Measurements from ENCODE around the gene CIC.

Gene CIC

DNA sequence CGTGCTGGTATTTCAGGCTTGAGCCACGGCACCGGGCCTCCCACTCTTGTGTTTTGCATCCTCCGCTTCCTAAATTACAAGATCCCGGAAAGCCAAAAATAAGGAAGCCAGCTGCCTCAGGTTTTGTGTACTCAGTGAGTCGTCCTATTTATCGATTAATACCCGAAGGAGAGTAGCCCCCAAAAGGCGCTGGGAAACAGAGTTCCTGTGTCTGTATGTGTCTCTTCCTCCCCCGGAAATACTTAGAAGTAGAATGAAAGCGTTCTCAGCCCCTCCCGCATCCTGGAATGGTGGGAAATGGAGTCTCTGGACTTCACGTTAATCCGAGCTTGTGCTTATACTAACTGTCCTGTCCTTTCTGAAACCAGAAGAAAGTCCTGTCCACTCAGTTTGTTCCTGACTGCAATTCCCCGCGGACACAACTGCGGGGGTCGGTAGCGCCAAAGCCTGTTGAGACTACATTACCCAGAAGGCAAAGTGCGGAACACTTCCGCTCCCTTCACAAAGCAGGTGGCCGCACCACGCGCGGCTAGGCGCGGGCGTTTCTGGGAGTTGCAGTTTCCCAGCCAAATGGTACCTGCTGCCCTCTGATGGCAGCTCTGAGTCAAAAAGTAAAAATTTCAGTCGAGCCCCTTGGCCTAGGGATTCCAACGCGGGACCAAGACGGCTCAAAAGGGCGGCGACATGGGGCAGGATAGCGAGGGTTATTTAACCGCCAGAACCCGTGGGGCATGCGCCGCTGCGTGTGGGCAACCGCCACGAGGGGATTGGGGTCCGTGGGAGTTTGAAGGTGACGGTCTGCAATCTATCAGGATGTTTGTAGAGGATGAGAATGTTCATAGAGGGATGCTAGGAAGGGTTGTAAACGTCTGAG lies 24.5 kb upstream of the CIC start:
- DNase-seq (ENCODE audit: low read depth in 2 of 2), result peak; percentile 89 to 91

DNA sequence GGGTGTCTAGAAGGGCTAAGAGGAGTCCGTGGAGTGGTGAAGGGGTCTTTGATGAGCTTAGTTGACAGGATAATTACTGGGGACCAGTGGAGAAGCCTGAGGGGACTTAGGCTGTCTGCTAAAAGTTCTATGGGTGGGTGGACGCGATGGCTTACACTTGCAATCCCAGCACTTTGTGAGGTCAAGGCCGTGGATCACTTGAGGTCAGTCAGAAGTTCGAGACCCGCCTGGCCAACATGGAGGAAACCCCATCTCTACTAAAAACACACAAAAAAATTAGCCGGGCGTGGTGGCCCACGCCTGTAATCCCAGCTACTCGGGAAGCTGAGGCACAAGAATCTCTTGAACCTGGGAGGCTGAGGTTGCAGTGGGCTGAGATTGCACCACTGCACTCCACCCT lies 23.8 kb upstream of the CIC start:
- no peak for DNase-seq (ENCODE audit: low read depth in 2 of 2)

DNA sequence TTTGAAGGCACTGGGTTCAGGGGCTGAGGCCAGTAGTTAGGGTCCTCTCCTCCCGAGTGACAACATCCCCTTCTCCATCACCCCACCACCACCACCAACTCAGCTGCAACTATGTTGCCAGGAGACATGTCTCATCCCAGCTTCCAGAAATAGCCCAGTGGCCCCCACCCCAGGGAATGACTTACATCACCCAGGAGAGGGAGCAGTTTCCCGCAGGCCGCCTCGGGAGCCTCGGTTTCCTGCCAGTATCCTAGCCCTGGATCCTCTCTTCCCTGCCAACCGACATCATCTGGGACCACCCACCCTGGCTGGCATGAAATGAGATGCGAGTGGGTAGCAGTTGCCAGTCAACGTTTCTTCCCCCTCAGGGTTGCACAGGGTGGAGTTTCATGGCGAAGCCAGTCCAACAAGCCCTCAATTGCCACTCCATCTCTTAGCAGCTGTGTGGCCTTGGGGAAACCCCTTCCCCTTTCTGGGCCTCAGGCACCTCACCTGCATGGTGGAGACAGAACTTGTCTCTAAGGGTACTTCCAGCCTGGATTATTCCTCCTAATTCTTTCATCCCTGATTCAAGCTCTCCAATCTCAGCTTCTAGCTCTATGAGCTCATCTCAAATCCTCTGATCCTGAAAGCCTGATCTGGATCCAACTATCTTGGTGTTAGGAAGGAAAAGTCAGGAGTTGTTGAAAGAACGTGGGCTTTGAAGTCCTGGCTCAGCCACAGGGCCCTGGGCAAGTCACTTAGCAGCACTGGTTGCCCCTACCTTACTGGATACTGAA lies 22.7 kb upstream of the CIC start:
- no peak for DNase-seq (ENCODE audit: low read depth in 2 of 2)

DNA sequence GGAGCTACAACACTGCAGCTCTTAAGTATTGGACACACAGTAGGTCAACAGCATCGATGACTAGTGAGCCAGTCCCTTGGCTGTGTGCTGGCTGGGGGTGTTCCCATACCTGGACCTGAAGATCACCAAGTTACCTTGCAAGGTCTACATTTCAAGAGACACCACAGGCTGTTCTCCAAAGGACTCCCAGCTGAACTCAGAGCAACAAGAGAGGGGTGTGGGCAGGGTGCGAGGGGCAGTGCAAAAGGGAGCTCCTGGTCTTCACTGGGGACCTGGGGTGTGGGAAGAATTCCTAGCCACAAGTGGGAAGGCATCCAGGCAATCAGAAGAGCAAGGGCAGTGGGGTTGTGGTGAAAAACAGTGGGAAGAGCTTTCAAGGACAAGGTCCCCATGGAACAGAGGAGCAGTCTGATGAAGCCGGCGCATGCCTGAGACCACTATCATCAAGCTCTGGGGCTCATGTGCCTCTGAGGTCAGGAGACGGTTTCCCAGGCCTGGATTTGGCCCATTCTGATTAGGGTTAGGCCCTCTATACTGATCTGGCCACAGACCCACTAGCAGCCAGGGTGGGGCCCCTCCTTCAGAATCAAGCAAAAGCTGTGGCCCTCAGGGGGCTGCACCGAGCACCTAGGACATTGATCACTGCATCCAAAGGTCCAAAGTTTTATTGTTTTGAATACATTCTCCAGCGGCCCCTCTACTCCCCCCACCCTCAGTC lies 22.0 kb upstream of the CIC start:
- no peak for DNase-seq (ENCODE audit: low read depth in 2 of 2)

DNA sequence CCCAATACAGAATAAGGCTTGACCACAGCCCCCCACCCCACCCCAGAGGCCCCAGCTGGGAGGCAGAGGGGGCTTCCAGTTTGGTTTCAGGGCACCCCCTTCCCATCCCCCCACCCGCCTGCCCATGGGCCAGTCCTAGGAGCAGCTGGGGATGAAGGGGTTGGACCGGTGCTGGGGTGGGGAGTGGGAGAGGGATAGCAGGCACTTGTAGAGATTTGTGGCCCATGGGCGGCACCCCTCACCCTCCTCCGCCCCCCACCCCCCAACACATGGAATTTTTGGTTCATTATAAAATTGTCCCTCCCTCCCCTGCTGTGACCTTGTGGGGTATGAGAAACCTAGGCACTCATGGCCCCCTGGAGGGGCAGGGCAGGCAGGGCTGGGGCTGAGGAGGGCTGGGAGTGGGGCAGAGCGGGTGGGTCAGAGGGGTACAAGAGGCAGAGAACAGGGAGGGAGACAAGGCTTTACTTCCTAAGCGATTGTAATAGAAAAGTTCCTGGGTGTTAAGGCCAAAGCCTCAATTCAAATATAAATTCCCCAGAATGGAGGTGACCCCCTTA lies 21.3 kb upstream of the CIC start:
- DNase-seq (ENCODE audit: low read depth in 2 of 2), result no peak

DNA sequence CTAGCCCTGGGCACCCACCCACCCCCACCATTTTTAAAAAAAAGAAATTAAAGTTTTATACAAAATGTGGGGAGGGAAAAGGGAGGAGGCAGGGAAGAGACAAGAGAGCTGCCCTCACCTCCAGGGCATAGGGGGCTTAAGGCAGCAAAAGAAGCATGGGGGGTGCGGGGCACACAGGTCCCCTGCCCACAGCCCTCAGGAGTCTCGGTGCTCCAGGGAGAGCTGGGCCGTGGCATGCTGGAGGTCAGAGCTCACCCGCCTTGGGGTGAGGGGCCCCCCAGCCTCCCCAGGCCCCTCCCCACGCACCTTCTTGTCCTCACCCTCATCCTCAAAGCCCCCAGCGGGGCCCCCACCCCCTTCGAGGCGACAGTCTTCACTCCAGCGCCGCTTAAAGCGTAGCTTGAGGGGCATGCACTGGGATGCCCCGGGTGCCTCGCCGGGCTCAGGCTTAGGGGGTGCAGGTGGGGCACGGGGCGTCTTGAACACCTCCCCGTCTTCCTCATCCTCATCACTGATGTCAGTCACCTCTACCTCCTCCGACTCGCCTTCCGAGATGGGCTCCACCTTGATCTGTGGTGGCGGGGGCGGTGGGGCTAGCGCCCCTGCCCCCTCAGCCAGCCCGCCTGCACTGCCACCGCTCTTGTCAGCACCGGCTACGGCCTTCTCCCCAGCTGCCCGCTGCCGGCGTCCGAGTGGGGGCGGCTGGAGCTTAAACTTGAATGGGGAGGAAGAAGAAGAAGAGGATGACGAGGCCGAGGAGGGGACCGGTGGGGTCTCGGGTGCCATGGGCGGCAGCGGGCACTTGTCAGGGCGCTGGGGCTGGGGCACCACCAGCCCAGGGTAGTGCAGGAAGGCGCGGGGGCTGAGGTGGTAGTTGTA lies 20.5 kb upstream of the CIC start:
- DNase-seq (ENCODE audit: low read depth in 2 of 2), result no peak

DNA sequence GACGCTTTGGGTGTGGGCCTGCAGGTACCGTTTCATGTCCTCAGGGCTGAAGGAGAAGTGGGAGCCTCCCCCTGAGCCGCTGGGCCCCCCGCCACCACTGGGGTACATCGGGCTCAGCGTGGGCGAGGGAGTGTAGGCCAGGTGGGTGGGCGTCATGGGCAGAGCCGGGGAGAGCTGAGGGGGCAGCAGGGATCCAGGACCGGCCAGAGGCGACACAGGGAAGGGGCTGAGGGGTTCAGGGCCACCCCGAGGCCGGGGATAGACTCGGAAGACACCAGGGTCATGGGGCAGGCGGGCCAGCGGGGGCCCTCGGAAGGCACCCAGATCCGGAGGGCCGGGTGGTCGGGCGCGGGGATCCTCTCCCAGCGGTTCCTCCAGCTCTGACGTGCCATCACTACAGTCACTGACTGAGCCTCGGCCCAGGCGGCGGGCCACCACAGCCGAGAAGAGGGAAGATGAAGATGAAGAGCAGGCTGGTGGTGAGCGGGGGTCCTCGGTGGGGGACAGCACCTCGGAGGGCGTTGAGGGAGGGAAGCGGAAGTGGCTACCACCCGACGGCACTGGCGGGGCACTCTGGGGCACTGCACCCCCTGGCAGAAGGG lies 19.8 kb upstream of the CIC start:
- no peak for DNase-seq (ENCODE audit: low read depth in 2 of 2)

DNA sequence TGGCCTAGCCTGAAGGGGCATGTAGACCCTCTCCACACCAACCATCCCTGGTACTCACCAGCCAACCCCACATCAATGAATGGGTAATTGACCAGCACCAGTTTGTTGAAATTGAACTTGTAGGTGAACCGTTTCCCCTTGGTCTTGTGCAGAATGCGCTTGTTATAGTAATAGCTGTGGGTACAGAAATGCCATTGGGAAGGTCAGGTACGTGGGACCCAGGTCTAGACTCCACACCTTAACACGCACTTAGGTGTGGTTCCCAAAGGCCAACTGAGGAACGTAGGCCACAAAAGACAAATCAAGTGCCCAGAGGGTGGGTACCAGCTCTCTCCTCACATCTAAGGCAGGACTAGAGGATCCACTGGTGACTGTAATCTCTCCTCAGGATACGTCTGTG lies 19.3 kb upstream of the CIC start:
- no peak for DNase-seq (ENCODE audit: low read depth in 2 of 2)

DNA sequence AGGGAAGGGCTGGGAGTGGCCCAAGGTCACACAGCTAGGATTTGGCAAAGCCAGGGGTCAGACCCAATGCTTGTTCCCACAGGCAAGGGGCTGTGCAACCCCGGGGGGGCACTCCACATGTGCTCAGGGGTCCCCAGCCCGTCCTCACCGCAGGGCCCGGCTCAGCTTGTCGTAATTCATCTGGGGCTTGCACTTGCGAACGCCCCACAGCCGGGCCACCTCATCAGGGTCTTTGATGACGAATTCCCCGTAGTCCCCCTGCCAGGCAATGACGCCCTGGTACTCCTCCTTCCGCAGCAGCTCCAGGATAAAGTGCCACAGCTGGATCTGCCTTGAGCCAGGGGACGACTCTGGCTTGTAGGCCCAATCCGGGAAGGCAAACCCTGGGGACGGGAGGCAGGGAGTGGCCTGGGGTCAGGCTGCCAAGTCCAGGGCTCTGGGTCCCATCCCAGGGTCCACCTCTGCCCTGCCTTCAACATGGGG lies 18.8 kb upstream of the CIC start:
- DNase-seq (ENCODE audit: low read depth in 2 of 2), result no peak

DNA sequence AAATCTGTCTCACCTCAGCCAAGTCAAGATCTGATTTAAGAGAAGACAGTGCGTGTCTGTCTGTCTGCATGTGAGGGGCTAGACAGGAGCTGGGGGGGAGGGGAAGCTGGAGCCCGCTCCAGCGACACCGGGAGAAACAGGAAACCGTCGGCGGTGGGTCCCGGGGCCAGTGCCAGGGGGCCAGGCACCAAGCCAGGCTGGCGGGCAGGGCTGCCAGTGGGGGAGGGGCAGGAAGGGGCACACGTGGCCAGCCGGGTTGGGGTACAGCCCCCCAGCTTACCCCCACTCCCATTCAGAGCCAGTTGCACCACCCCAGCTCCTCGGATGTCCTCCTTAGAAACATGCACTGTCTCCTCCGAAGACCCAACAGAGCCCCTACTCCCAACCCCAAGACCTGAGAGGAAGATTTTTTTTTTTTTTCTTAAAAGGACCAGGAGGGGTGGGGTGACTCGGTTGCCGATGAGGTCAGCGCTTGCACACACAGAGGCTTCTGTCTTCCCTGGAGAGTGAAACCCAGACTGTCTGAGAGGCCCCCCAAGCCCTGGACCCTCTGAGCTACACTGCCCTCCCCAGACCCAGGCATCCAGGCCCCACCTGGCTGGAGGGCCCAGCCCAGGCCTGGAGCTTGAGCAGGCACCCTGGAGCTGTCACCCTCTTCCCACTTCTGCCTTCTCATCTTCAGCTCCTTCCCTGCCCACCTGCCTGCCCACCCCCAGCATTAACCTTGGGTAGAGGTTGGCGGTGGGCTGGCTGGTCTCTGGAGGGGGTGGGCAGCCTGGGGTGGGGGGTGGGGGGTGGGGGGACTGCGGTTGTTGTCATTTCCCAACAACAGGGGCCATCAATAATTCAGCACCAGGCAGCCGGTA lies 18.2 kb upstream of the CIC start:
- DNase-seq (ENCODE audit: low read depth in 2 of 2), result no peak

DNA sequence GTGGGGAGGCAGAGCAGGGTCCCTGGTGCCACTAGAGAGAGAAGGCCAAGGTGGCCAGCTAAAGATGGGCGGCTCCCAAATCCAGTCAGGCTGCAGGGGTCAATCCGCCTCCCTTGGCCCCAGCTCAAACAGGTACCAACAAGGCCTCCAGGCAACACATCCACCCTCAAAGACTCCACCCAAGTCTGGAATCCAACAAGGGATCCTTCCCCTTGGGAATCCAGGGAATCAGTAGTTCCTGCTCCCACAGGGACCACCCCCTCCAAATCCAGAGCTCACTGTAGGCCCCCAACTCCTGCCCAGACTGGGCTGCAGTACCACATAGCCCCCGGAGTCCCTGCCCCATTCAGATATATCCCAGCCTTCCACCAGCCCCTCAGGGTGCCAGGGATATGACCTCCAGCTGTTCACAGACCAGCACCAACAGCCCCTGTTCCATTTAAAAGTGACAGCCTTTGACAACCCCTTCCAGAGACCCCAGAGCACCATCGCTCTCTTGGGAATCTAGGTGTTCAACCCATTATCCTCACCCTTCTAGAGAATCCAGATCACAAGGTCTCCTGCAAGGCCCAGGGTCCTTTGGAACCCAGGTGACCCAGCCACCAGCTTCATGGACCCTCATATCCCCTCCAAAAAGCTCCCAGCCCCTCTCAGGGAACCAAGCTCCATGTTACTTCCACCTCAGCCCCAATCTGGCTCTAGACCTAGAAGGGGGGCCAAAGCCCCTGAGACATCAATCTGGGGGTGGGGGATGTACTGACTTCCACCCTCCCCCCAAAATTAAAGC lies 17.3 kb upstream of the CIC start:
- DNase-seq (ENCODE audit: low read depth in 2 of 2), result no peak

DNA sequence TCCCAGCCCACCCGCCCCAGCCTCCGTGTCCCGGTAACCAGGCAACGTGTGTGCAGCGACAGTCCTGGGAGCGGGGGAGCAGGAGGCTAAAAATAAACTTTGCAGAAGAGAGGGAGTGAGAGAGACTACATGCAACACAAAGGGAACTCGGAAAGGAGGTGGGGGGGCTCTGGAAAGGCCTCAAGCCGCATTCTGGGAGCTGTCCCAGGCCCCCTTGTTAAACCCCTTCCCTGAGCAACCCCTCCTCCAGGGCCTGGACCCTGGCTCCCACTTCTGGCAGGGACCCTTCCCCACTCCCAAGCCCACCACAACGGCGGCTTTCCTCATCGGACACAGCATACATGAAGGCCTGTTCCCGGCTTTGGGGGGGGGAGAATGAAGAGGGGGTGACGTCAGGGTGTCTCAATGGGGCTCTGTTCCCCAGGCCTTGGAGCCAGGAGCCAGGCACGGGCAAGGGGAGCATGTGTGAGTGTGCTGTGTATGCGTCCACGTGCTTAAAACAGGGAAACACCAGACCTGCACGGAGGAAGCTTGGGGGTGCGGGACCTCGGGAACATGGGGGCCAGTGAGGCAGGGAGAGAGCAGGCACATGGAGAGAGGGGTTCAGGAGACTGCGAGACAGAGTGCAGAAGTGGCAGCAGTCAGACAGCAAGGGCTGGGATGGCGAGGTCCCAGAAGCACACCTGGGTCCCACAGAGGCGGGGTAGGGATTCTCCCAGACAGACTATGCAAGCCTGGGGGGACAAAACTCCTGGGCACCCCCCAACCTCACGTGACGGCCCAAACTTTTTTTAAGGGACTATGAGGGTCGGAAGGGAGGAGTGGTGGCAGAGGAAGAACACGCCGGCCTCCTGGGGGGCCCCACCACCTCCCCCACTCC lies 16.4 kb upstream of the CIC start:
- no peak for DNase-seq (ENCODE audit: low read depth in 2 of 2)

DNA sequence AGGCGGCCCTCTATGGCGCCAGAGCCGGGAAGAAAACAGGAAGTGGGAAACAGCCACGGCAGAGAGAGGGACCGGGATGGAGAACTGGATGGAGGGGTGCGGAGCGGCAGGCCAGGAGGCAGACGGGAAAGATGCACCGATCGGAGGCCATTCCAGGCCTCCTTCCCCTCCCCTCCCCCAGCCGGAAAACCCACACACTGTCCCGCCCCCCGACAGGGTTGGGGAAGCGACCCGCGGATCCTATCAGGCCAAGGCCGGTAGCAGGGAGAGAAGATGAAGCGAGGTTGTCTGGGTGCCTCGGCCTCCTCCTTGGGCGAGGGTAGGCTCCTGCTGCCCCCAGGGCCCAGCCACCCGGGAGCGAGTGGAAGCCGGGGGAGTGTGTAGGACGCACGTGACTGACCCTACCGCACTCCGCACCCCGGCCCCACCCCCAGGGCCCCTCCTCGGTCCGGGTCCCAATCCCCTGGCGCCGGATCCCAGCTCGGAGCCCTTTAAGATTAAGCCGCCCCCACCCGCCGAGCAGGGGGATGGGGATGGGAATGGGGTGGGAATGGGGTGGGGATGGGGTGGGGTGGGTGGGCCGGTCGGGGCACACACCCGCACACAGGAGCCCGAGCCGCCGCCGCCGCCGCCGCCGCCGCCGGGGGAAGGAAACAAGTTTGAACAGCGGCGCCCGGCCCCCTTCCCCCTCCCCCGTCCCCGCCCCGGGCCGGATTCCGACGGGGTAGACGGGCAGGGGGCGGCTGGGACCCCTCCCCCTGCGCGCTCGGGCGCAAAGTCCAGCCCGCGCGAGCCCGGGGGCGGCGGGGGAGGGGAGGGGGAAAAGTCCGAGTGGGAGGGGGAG lies 15.6 kb upstream of the CIC start:
- DNase-seq (ENCODE audit: low read depth in 2 of 2), result no peak

DNA sequence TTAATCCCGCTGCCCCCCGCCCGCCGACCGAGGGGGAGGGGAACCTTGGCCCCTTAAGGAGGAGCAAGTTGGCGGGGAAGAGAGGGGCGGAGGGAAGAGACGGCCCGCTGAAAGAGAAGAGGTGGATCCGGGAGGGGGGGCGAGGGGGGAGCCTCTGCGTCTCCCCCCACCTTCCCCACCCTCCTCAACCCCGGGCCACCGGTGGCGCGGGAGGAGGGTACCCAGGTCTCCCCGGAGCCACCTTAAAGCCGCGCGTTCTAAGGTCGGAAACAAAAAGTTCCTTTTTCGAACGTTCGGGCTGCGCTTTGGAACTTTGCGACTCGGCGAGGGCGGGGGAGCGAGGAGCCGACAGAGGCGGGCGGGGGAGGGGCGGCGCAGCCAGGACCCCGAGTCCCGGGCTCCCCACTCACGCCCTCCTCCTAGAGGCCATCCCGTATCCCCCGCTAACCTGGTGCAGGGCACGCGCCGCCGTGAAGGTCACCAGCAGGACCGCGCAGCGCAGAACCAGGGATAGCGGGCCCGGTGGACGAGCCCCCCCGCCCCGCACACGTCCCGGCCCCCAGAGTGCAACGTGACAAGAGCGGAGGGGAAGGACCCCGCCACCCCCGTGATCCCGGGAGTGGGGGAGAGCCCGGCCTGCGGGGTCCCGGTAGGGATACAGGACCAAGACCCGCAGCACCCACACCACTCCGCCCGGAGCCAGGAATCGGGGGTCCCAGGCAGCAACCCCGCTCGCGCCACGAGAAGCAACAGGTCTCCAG lies 14.8 kb upstream of the CIC start:
- peak; percentile 58 to 65 for DNase-seq (ENCODE audit: low read depth in 2 of 2)

DNA sequence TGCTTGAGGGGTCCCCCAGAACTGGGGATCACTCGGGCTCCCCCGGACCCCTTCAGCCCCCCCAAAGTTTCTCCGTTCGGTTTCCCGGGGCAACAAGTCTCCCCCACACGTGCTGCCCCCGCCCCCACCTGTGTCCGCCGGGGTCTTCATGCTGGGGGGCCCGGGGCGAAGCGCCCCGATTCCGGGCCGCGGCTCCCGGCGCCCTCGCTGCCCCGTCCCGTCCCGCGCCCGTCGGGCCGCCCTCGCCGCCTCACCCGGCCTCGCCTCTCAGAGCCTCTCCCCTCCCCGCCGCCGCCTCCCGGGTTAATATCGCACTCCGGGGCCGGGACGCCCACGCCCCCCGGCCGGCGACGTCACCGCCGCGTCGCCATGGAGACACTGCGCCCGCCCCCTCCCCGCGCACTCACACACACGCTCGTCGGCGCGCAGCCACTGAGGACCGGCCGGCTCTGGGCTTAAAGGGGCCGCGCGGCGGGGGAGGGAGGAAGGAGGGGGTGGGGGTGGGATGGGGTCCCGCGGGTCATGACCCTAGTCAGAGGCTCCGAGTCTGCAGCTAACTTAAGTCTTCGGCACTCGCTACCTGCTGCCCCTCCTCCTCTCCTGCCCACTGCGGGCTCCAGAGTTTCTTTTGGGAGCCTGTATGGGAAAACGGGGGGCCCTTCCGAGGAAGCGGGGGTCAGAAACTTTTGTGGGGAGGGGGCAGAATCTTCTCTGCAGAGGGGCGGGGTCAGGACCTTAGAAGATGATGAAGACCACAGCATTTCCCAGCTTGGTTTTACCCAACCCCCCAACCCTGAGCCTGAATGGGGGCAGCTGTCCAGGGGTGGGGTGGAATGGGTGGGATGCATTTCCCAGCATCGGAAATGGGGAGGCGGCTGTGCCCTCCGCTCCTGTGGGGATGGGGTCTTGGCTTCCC lies 13.9 kb upstream of the CIC start, which contains the start of gene ERF:
Gene ERF (minus strand): TSS at position 279 of the 916 bp plus-strand sequence. CDS start 129 bp downstream, at position 150.
- DNase-seq (ENCODE audit: low read depth in 2 of 2), result peak; percentile 86 to 90
